Osteoblast (primary cell): ENCODE results near the gene ZC3H12C. TPM values are rescaled to one million over a fixed set of nuclear protein-coding genes. Genes with fewer than 3 reads are reported as not detected.

Experiments
- DNase-seq: peaks from one replicate; pipeline ENCODE4 v3.0.0; 2011; ENCODE audit warnings: low spot score, mixed read lengths; ENCODE audit not compliant: insufficient read length; ENCODE audit errors: missing footprints
- H2AFZ ChIP-seq: 2 replicates; pipeline ENCODE4 v1.6.0; 2011; ENCODE audit warnings: mild to moderate bottlenecking, low read length
- H3K27ac ChIP-seq: 2 replicates; pipeline ENCODE4 v1.5.1; 2011; ENCODE audit warnings: mild to moderate bottlenecking, low read depth, low read length, moderate library complexity
- H3K27me3 ChIP-seq: 2 replicates; pipeline ENCODE4 v1.6.0; 2012; ENCODE audit warnings: mild to moderate bottlenecking, control low read depth, inconsistent platforms, low read length, moderate library complexity; ENCODE audit not compliant: insufficient read depth
- H3K36me3 ChIP-seq: 2 replicates; pipeline ENCODE4 v1.5.1; 2011; ENCODE audit warnings: mild to moderate bottlenecking, low read length, control low read depth, moderate library complexity; ENCODE audit not compliant: insufficient read depth
- H3K4me1 ChIP-seq: 2 replicates; pipeline ENCODE4 v1.5.1; 2011; ENCODE audit warnings: mild to moderate bottlenecking, low read length, control low read depth, moderate library complexity; ENCODE audit not compliant: insufficient read depth
- H3K4me2 ChIP-seq: 2 replicates; pipeline ENCODE4 v1.6.0; 2011; ENCODE audit warnings: mild to moderate bottlenecking, low read length; ENCODE audit not compliant: insufficient read depth
- H3K4me3 ChIP-seq: fragments of 200-600 bp; sonication (generic); 3 replicates; pipeline ENCODE4 v1.5.1; 2012; ENCODE audit warnings: mild to moderate bottlenecking, low read length, inconsistent platforms; ENCODE audit not compliant: insufficient read depth
- H3K79me2 ChIP-seq: 2 replicates; pipeline ENCODE4 v1.6.0; 2012; ENCODE audit warnings: mild to moderate bottlenecking, low read length, control low read depth, inconsistent platforms; ENCODE audit not compliant: insufficient read depth
- H3K9me3 ChIP-seq: 2 replicates; pipeline ENCODE4 v1.5.1; 2011; ENCODE audit warnings: low read depth, low read length, control low read depth
- H4K20me1 ChIP-seq: 2 replicates; pipeline ENCODE4 v1.6.0; 2012; ENCODE audit warnings: mild to moderate bottlenecking, low read length, control low read depth; ENCODE audit not compliant: insufficient read depth
- total RNA-seq: library from RNA; depleted of rRNA; stranded (reverse); fragments of >200 nt; gene quantifications from 2 replicates; pipeline ENCODE4 v1.2.3, GENCODE V29; 2012
- TF ChIP-seq, protein P1 (sequence below): IDR thresholded peaks from 2 replicates; pipeline ENCODE4 v1.5.1; 2011; ENCODE audit warnings: mild to moderate bottlenecking, low read depth, low read length, moderate library complexity; ENCODE audit errors: extremely low read depth

The ZC3H12C gene
- total RNA-seq, 1 donor, result 10.5 TPM

DNA sequence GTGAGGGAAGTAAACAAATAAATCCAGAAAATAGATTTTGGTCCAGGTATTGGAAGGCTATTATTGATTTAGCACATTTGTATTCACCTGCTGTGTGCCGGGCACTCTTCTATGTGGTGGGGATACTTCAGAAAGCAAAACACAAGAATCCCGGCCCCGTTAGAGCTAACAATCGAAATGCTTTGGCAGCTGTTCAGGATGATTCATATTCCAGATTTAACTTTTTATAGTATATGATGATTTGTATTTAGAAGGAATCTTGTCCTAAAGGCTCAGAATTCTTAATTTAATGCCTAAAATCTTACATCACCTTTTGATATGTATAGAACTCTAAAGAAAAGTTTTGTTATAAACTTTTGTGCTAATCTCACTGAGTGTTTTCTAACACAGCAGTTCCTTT lies 28.0 kb downstream of the ZC3H12C start:
- H3K27me3 ChIP-seq, result no peaks in the 10 kb centered on the region
- peak overlapping the region; percentile 42 for H3K4me3 ChIP-seq
- H2AFZ ChIP-seq, result no peak overlapping the region
- peaks cover 7% of the 10 kb centered on the region for H4K20me1 ChIP-seq
- H3K4me2 ChIP-seq, result peak overlapping the region; percentile 74
- peak overlapping the region; percentile 34 for H3K27ac ChIP-seq
- no peaks in the 10 kb centered on the region for H3K9me3 ChIP-seq
- DNase-seq, result no peak
- TF ChIP-seq, protein P1, sequence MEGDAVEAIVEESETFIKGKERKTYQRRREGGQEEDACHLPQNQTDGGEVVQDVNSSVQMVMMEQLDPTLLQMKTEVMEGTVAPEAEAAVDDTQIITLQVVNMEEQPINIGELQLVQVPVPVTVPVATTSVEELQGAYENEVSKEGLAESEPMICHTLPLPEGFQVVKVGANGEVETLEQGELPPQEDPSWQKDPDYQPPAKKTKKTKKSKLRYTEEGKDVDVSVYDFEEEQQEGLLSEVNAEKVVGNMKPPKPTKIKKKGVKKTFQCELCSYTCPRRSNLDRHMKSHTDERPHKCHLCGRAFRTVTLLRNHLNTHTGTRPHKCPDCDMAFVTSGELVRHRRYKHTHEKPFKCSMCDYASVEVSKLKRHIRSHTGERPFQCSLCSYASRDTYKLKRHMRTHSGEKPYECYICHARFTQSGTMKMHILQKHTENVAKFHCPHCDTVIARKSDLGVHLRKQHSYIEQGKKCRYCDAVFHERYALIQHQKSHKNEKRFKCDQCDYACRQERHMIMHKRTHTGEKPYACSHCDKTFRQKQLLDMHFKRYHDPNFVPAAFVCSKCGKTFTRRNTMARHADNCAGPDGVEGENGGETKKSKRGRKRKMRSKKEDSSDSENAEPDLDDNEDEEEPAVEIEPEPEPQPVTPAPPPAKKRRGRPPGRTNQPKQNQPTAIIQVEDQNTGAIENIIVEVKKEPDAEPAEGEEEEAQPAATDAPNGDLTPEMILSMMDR, result no peak
- peaks cover 32% of the 10 kb centered on the region for H3K4me1 ChIP-seq
- H3K79me2 ChIP-seq, result peaks cover 35% of the 10 kb centered on the region
- no peaks in the 10 kb centered on the region for H3K36me3 ChIP-seq

DNA sequence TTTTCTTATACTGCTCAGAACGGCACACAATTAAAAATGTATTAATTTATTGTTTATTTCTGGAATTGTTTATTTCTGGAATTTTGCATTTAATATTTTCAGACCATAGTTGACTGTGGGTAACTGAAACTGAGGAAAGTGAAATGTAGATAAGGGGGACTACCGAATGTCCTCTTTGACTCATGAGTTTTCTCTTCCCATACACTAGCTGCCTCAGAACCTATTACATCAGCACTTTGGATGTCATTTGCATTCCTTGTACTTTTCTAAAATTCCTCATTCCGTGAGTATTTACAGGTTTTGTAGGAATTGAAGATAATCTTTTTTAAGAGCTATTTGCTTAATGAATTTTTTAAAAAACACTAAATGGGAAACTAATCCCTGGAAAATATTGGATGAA lies 29.8 kb downstream of the ZC3H12C start:
- Histone ChIP-seq H3K79me2 (peaks cover 43% of the 10 kb centered on the region), H3K27ac (peak overlapping the region; percentile 52), H2AFZ (no peak overlapping the region), H3K4me2 (peak overlapping the region; percentile 59), H4K20me1 (peaks cover 7% of the 10 kb centered on the region), H3K36me3 (no peaks in the 10 kb centered on the region), H3K4me1 (peaks cover 32% of the 10 kb centered on the region), H3K9me3 (no peaks in the 10 kb centered on the region), H3K27me3 (no peaks in the 10 kb centered on the region), H3K4me3 (no peak overlapping the region)
- TF ChIP-seq, protein P1, result no peak
- peak; percentile 43 for DNase-seq

DNA sequence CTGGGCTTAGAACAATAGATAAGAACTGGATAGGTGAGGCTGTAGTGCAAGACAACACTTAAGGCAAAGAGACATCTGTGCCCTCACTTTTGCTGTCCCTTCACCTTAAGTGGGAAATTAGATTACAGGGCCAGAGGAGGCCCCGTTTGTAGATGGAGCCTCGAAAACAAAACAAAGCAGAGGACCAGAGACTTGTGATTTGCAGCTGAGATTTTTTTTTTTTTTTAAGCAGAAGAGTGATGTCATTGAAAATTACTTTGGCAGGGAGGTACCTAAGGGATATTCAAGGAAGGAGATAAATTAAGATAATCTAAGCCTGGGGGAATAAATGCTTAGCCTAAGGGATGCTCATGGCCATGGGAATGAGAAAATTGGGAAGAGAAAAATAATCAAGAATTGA lies 31.4 kb downstream of the ZC3H12C start:
- Histone ChIP-seq H3K36me3 (no peaks in the 10 kb centered on the region), H3K79me2 (peaks cover 51% of the 10 kb centered on the region), H3K4me3 (no peak overlapping the region), H3K9me3 (no peaks in the 10 kb centered on the region), H3K4me1 (peaks cover 32% of the 10 kb centered on the region), H2AFZ (no peak overlapping the region), H4K20me1 (peaks cover 7% of the 10 kb centered on the region), H3K4me2 (no peak overlapping the region), H3K27ac (no peak overlapping the region), H3K27me3 (no peaks in the 10 kb centered on the region)
- no peak for DNase-seq
- TF ChIP-seq, protein P1, result no peak

DNA sequence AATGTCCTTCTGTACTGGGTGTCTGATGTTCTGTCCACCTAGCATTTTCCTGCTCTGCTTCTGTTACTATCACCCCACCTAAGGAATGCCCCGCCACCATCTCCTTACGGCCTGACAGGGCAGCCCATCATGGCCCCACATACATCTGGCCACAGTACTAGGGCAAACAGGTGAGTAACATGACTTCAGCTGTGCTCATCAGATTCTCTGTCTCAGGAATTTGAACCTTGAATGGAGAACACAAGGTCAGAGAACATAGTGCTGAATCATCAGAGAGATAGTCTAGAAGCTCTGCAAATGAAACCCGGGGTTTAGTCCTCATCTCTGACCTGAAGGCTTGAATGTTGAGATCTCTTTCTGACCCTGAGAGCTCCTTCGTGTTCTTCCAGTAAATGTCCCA lies 32.4 kb downstream of the ZC3H12C start:
- Histone ChIP-seq H3K27ac (peak overlapping the region; percentile 9), H3K4me2 (peak overlapping the region; percentile 0)
- no peak for DNase-seq

More for the DNA sequence above, 32.4 kb downstream of the ZC3H12C start:
- Histone ChIP-seq H3K27me3 (no peaks in the 10 kb centered on the region), H3K79me2 (peaks cover 56% of the 10 kb centered on the region), H3K36me3 (no peaks in the 10 kb centered on the region), H2AFZ (no peak overlapping the region), H4K20me1 (peaks cover 4% of the 10 kb centered on the region), H3K4me3 (no peak overlapping the region), H3K4me1 (peaks cover 32% of the 10 kb centered on the region), H3K9me3 (no peaks in the 10 kb centered on the region)
- TF ChIP-seq, protein P1, result no peak
